Vagina (tissue), 2 donors: ENCODE results near the gene PRR19. TPM values are rescaled to one million over a fixed set of nuclear protein-coding genes. Genes with fewer than 3 reads are reported as not detected.

Source experiments
- DNase-seq, 2 donors: peaks; one replicate each; pipeline ENCODE4 v3.0.0-alpha.2; 2017; ENCODE audit errors: extremely low spot score in 2 of 2
- H3K27ac ChIP-seq: fragments of 200-600 bp; sonication (generic); one replicate; pipeline ENCODE4 v1.5.1; 2019
- H3K27me3 ChIP-seq: fragments of 200-600 bp; sonication (generic); one replicate; pipeline ENCODE4 v1.5.1; 2019
- H3K36me3 ChIP-seq, 2 donors: fragments of 200-600 bp; sonication (generic); one replicate each; pipeline ENCODE4 v1.5.1; 2017 to 2019
- H3K4me1 ChIP-seq: fragments of 200-600 bp; sonication (generic); one replicate; pipeline ENCODE4 v1.5.1; 2019
- H3K4me3 ChIP-seq, 2 donors: fragments of 200-600 bp; sonication (generic); 1 replicate in 1 of 2; 2 replicates in 1 of 2; pipeline ENCODE4 v1.5.1; 2016 to 2019
- H3K9me3 ChIP-seq: fragments of 200-600 bp; sonication (generic); one replicate; pipeline ENCODE4 v1.5.1; 2019
- CTCF ChIP-seq, 3 experiments: fragments of 450-650 bp in 2 of 3; fragments of 200-600 bp in 1 of 3; sonication (generic) in 1 of 3; IDR thresholded peaks; one replicate each; pipeline ENCODE4 v1.5.1; 2017 to 2019; ENCODE audit warnings: antibody characterized with exemption in 3 of 3, mild to moderate bottlenecking in 2 of 3, moderate library complexity in 2 of 3
- POLR2A ChIP-seq, 2 donors: fragments of 450-650 bp; IDR thresholded peaks; one replicate each; pipeline ENCODE4 v1.6.1; 2017; ENCODE audit warnings: antibody characterized with exemption in 2 of 2, mild to moderate bottlenecking in 2 of 2, moderate library complexity in 2 of 2
- POLR2AphosphoS5 ChIP-seq, 2 donors: sonication (generic); formaldehyde crosslinking; IDR thresholded peaks; one replicate each; pipeline ENCODE4 v1.9.0; 2017; ENCODE audit warnings: antibody characterized with exemption in 2 of 2, mild to moderate bottlenecking in 2 of 2, low read depth in 1 of 2; ENCODE audit not compliant: insufficient read depth in 1 of 2
- intact Hi-C: fragments of 100-400 bp; cut with DNase I; formaldehyde crosslinking; loops from one replicate; pipeline ENCODE4 v1.15.1; 2023
- total RNA-seq: library from RNA; depleted of rRNA; stranded (reverse); fragments of >200 nt; gene quantifications from one replicate; pipeline ENCODE4 v1.2.3, GENCODE V29; 2016

The PRR19 gene
- total RNA-seq, 1 donor from 2014 or later = not detected

GRCh38 chr19:42273407-42274064 lies 28.4 kb upstream of the PRR19 start:
- TF ChIP-seq POLR2A (IDR thresholded peaks at IDR 0.05) (no peak), POLR2AphosphoS5 (IDR thresholded peaks at IDR 0.05; ENCODE audit: insufficient read depth in 1 of 2, low read depth in 1 of 2) (no peak), CTCF (IDR thresholded peaks at IDR 0.05) (no peak)
- DNase-seq = no peak
- no peak overlapping the region for H3K27ac ChIP-seq
- H3K36me3 ChIP-seq = peaks cover 0 to 28% of the 10 kb centered on the region in 2 donors
- H3K4me1 ChIP-seq = peaks cover 80% of the 10 kb centered on the region
- H3K27me3 ChIP-seq = no peaks in the 10 kb centered on the region
- no peak overlapping the region for H3K4me3 ChIP-seq
- no peaks in the 10 kb centered on the region for H3K9me3 ChIP-seq
- intact Hi-C loops = no loop called here

GRCh38 chr19:42274065-42274682 lies 27.8 kb upstream of the PRR19 start:
- intact Hi-C loops = no loop called here
- no peak overlapping the region for H3K4me3 ChIP-seq
- peaks cover 86% of the 10 kb centered on the region for H3K4me1 ChIP-seq
- no peaks in the 10 kb centered on the region for H3K9me3 ChIP-seq
- peaks cover 0 to 28% of the 10 kb centered on the region in 2 donors for H3K36me3 ChIP-seq
- H3K27me3 ChIP-seq = no peaks in the 10 kb centered on the region
- H3K27ac ChIP-seq = no peak overlapping the region
- TF ChIP-seq POLR2AphosphoS5 (IDR thresholded peaks at IDR 0.05; ENCODE audit: insufficient read depth in 1 of 2, low read depth in 1 of 2) (no peak), CTCF (IDR thresholded peaks at IDR 0.05) (no peak), POLR2A (IDR thresholded peaks at IDR 0.05) (no peak)
- DNase-seq = no peak

GRCh38 chr19:42275103-42275502 lies 26.8 kb upstream of the PRR19 start:
- TF ChIP-seq POLR2A (IDR thresholded peaks at IDR 0.05) (no peak), POLR2AphosphoS5 (IDR thresholded peaks at IDR 0.05; ENCODE audit: insufficient read depth in 1 of 2, low read depth in 1 of 2) (no peak), CTCF (IDR thresholded peaks at IDR 0.05) (no peak)
- Histone ChIP-seq H3K36me3 (peaks cover 0 to 28% of the 10 kb centered on the region in 2 donors), H3K27ac (no peak overlapping the region), H3K9me3 (no peaks in the 10 kb centered on the region), H3K4me3 (no peak overlapping the region), H3K27me3 (no peaks in the 10 kb centered on the region), H3K4me1 (peaks cover 86% of the 10 kb centered on the region)
- DNase-seq = no peak
- intact Hi-C loops = no loop called here

- Histone ChIP-seq H3K4me1 (peaks cover 82% of the 10 kb centered on the region), H3K4me3 (no peak overlapping the region), H3K36me3 (peaks cover 0 to 28% of the 10 kb centered on the region in 2 donors), H3K27ac (no peak overlapping the region), H3K9me3 (no peaks in the 10 kb centered on the region), H3K27me3 (no peaks in the 10 kb centered on the region)
- intact Hi-C loops = no loop called here
- DNase-seq = no peak
- TF ChIP-seq POLR2A (IDR thresholded peaks at IDR 0.05) (no peak), POLR2AphosphoS5 (IDR thresholded peaks at IDR 0.05; ENCODE audit: insufficient read depth in 1 of 2, low read depth in 1 of 2) (no peak), CTCF (IDR thresholded peaks at IDR 0.05) (no peak)
Measured at GRCh38 chr19:42275517-42275916, 26.4 kb upstream of the PRR19 start.

- TF ChIP-seq POLR2A (IDR thresholded peaks at IDR 0.05) = no peak
- no peak for TF ChIP-seq CTCF (IDR thresholded peaks at IDR 0.05)
- Histone ChIP-seq H3K4me1 (peaks cover 79% of the 10 kb centered on the region), H3K27ac (peak overlapping the region; percentile 100), H3K4me3 (no peak overlapping the region), H3K27me3 (no peaks in the 10 kb centered on the region), H3K9me3 (no peaks in the 10 kb centered on the region), H3K36me3 (peaks cover 0 to 28% of the 10 kb centered on the region in 2 donors)
- DNase-seq = no peak
- intact Hi-C loops = no loop called here
Measured at GRCh38 chr19:42276284-42276683, 25.6 kb upstream of the PRR19 start.
